Measurements from ENCODE around the gene EMC8.

GRCh38 chr16:85829171-85829719 is 29.9 kb upstream of the EMC8 start:
- TF ChIP-seq, protein P1, sequence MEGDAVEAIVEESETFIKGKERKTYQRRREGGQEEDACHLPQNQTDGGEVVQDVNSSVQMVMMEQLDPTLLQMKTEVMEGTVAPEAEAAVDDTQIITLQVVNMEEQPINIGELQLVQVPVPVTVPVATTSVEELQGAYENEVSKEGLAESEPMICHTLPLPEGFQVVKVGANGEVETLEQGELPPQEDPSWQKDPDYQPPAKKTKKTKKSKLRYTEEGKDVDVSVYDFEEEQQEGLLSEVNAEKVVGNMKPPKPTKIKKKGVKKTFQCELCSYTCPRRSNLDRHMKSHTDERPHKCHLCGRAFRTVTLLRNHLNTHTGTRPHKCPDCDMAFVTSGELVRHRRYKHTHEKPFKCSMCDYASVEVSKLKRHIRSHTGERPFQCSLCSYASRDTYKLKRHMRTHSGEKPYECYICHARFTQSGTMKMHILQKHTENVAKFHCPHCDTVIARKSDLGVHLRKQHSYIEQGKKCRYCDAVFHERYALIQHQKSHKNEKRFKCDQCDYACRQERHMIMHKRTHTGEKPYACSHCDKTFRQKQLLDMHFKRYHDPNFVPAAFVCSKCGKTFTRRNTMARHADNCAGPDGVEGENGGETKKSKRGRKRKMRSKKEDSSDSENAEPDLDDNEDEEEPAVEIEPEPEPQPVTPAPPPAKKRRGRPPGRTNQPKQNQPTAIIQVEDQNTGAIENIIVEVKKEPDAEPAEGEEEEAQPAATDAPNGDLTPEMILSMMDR (IDR thresholded peaks at IDR 0.05), result no peak
- TF ChIP-seq POLR2A (IDR thresholded peaks at IDR 0.05) (no peak), POLR2AphosphoS5 (IDR thresholded peaks at IDR 0.05) (no peak)

Measured in breast epithelium (tissue), 3 donors.